Lower leg skin (tissue), 4 donors: ENCODE data around the gene PLEKHA6. TPM values are rescaled to one million over a fixed set of nuclear protein-coding genes. Genes with fewer than 3 reads are reported as not detected.

Experiments
- DNase-seq, 2 donors: peaks; one replicate each; pipeline ENCODE4 v3.0.0-alpha.2; 2019; ENCODE audit warnings: low spot score in 2 of 2
- H3K4me3 ChIP-seq: fragments of 200-600 bp; sonication (generic); 2 replicates; pipeline ENCODE4 v1.5.1; 2017; ENCODE audit warnings: mild to moderate bottlenecking, low read depth; ENCODE audit not compliant: poor library complexity, severe bottlenecking
- CTCF ChIP-seq, 3 donors: fragments of 450-650 bp; IDR thresholded peaks; one replicate each; pipeline ENCODE4 v1.5.1; 2016; ENCODE audit warnings: antibody characterized with exemption in 3 of 3, mild to moderate bottlenecking in 3 of 3, moderate library complexity in 2 of 3
- POLR2A ChIP-seq, 2 donors: fragments of 450-650 bp; IDR thresholded peaks; one replicate each; pipeline ENCODE4 v1.6.1; 2016 to 2017; ENCODE audit warnings: antibody characterized with exemption in 2 of 2, mild to moderate bottlenecking in 1 of 2, moderate library complexity in 1 of 2
- WGBS, 2 donors: methylation state at CpG; one replicate each; pipeline ENCODE4 v1.1.5; 2018; 5-methylcytosine and 5-hydroxymethylcytosine counted together
- intact Hi-C: fragments of 100-400 bp; cut with DNase I; formaldehyde crosslinking; loops from one replicate; pipeline ENCODE4 v1.15.0; 2023; ENCODE audit warnings: low total_unique reads
- total RNA-seq, 4 donors: library from RNA; depleted of rRNA; stranded (reverse); fragments of >200 nt; gene quantifications; one replicate each; pipeline ENCODE4 v1.1.0, GENCODE V29; 2016

Gene PLEKHA6
- total RNA-seq, 4 donors from 2014 or later, result 1.7 to 16.4 (median 11.1) TPM

- DNase-seq, result no peak
- intact Hi-C loops, result no loop called here
- H3K4me3 ChIP-seq, result no peak overlapping the region
- TF ChIP-seq CTCF (IDR thresholded peaks at IDR 0.05), result no peak
- no peak for TF ChIP-seq POLR2A (IDR thresholded peaks at IDR 0.05)
- 88 to 100% methylated on average over 2 of the region's 2 CpGs for WGBS, 2 donors
These were observed 38.7 kb downstream of the PLEKHA6 start for GRCh38 chr1:204321051-204321450.

GRCh38 chr1:204320382-204320804, 39.3 kb downstream of the PLEKHA6 start:
- no peak for DNase-seq
- intact Hi-C loops, result no loop called here
- TF ChIP-seq CTCF (IDR thresholded peaks at IDR 0.05) (no peak), POLR2A (IDR thresholded peaks at IDR 0.05) (no peak)
- H3K4me3 ChIP-seq, result no peak overlapping the region
- WGBS, 2 donors, result 62 to 74% methylated on average over 4 to 5 of the region's 5 CpGs

GRCh38 chr1:204319462-204319861, 40.3 kb downstream of the PLEKHA6 start:
- DNase-seq, result no peak
- intact Hi-C loops, result no loop called here
- H3K4me3 ChIP-seq, result no peak overlapping the region
- TF ChIP-seq CTCF (IDR thresholded peaks at IDR 0.05) (no peak), POLR2A (IDR thresholded peaks at IDR 0.05) (no peak)
- WGBS, 2 donors, result 79 to 81% methylated on average over 6 of the region's 6 CpGs

GRCh38 chr1:204319027-204319426, 40.7 kb downstream of the PLEKHA6 start:
- WGBS, 2 donors, result 83 to 87% methylated on average over 5 of the region's 5 CpGs
- DNase-seq, result no peak
- TF ChIP-seq CTCF (IDR thresholded peaks at IDR 0.05) (no peak), POLR2A (IDR thresholded peaks at IDR 0.05) (no peak)
- intact Hi-C loops, result no loop called here
- H3K4me3 ChIP-seq, result no peak overlapping the region

- intact Hi-C loops, result no loop called here
- WGBS, 2 donors, result 88 to 93% methylated on average over 5 of the region's 5 CpGs
- H3K4me3 ChIP-seq, result no peak overlapping the region
- no peak for TF ChIP-seq POLR2A (IDR thresholded peaks at IDR 0.05)
- TF ChIP-seq CTCF (IDR thresholded peaks at IDR 0.05), result no peak
- no peak for DNase-seq
These were observed 41.4 kb downstream of the PLEKHA6 start for GRCh38 chr1:204318324-204318723.

- intact Hi-C loops, result no loop called here
- WGBS, 2 donors, result 39 to 45% methylated on average over 5 of the region's 5 CpGs
- no peak overlapping the region for H3K4me3 ChIP-seq
- TF ChIP-seq POLR2A (IDR thresholded peaks at IDR 0.05) (no peak), CTCF (IDR thresholded peaks at IDR 0.05) (no peak)
- no peak for DNase-seq
These were observed 42.6 kb downstream of the PLEKHA6 start for GRCh38 chr1:204317170-204317569.
